ENCODE results near the gene SLC49A4.

The SLC49A4 gene

GRCh38 chr3:122800706-122801237 is 5.9 kb downstream of the SLC49A4 start:
- H3K4me1 ChIP-seq (ENCODE audit: control insufficient read depth in 1 of 2, insufficient read depth in 2 of 2, low read length in 2 of 2) = peaks cover 0 to 8% of the 10 kb centered on the region in 2 experiments
- no peak overlapping the region for H3K4me2 ChIP-seq (ENCODE audit: low read length)
- DNase-seq = no peak
- H2BK120ac ChIP-seq (ENCODE audit: insufficient read depth, low read length, poor library complexity) = no peak overlapping the region
- H2AFZ ChIP-seq (ENCODE audit: insufficient read depth, low read length, poor library complexity) = no peak overlapping the region
- H2BK5ac ChIP-seq (ENCODE audit: low read depth, low read length, poor library complexity) = no peak overlapping the region
- no peak overlapping the region for H4K8ac ChIP-seq (ENCODE audit: low read depth, low read length)
- no peak overlapping the region for H3K9ac ChIP-seq (ENCODE audit: low read length)
- no peak overlapping the region for H2BK12ac ChIP-seq (ENCODE audit: low read length)
- no peak overlapping the region for H3K18ac ChIP-seq (ENCODE audit: low read length)
- H3K27me3 ChIP-seq (ENCODE audit: insufficient read depth, low read length) = no peaks in the 10 kb centered on the region
- no peak overlapping the region for H4K12ac ChIP-seq (ENCODE audit: low read depth, low read length)
- no peak overlapping the region for H3K4me3 ChIP-seq (ENCODE audit: low read depth, low read length)
- no peaks in the 10 kb centered on the region for H3K36me3 ChIP-seq (ENCODE audit: control insufficient read depth in 1 of 2, insufficient read depth in 2 of 2, low read length in 2 of 2)
- H3K4ac ChIP-seq (ENCODE audit: low read depth, low read length) = no peak overlapping the region
- H3K79me2 ChIP-seq (ENCODE audit: control insufficient read depth, insufficient read depth, low read length, poor library complexity) = no peaks in the 10 kb centered on the region
- no peak overlapping the region for H2AK5ac ChIP-seq (ENCODE audit: low read length)
- no peaks in the 10 kb centered on the region for H3K79me1 ChIP-seq (ENCODE audit: low read length)
- H3K27ac ChIP-seq (ENCODE audit: low read depth, low read length) = no peak overlapping the region
- H3K23ac ChIP-seq (ENCODE audit: low read length) = no peak overlapping the region
- H4K91ac ChIP-seq (ENCODE audit: low read depth, low read length) = no peak overlapping the region
- no CpG with 5 or more reads among the region's 3 CpGs for WGBS (ENCODE audit: extremely low coverage, insufficient coverage, insufficient read length)
- peaks cover 1% of the 10 kb centered on the region for H3K9me3 ChIP-seq (ENCODE audit: insufficient read depth, low read depth, low read length)
- no peak overlapping the region for H3K14ac ChIP-seq (ENCODE audit: low read length)

- no peak overlapping the region for H3K4me2 ChIP-seq (ENCODE audit: low read length)
- no peak overlapping the region for H2BK120ac ChIP-seq (ENCODE audit: insufficient read depth, low read length, poor library complexity)
- no CpG with 5 or more reads among the region's 1 CpG for WGBS (ENCODE audit: extremely low coverage, insufficient coverage, insufficient read length)
- no peak overlapping the region for H4K12ac ChIP-seq (ENCODE audit: low read depth, low read length)
- H2AK5ac ChIP-seq (ENCODE audit: low read length) = no peak overlapping the region
- no peak overlapping the region for H2BK12ac ChIP-seq (ENCODE audit: low read length)
- no peak overlapping the region for H4K91ac ChIP-seq (ENCODE audit: low read depth, low read length)
- H3K79me1 ChIP-seq (ENCODE audit: low read length) = no peaks in the 10 kb centered on the region
- no peak overlapping the region for H2BK5ac ChIP-seq (ENCODE audit: low read depth, low read length, poor library complexity)
- DNase-seq = no peak
- H3K4me3 ChIP-seq (ENCODE audit: low read depth, low read length) = no peak overlapping the region
- no peaks in the 10 kb centered on the region for H3K27me3 ChIP-seq (ENCODE audit: insufficient read depth, low read length)
- no peak overlapping the region for H3K4ac ChIP-seq (ENCODE audit: low read depth, low read length)
- H4K8ac ChIP-seq (ENCODE audit: low read depth, low read length) = no peak overlapping the region
- peaks cover 0 to 8% of the 10 kb centered on the region in 2 experiments for H3K4me1 ChIP-seq (ENCODE audit: control insufficient read depth in 1 of 2, insufficient read depth in 2 of 2, low read length in 2 of 2)
- no peak overlapping the region for H3K27ac ChIP-seq (ENCODE audit: low read depth, low read length)
- no peaks in the 10 kb centered on the region for H3K9me3 ChIP-seq (ENCODE audit: insufficient read depth, low read depth, low read length)
- no peak overlapping the region for H3K18ac ChIP-seq (ENCODE audit: low read length)
- H2AFZ ChIP-seq (ENCODE audit: insufficient read depth, low read length, poor library complexity) = no peak overlapping the region
- no peak overlapping the region for H3K9ac ChIP-seq (ENCODE audit: low read length)
- H3K14ac ChIP-seq (ENCODE audit: low read length) = no peak overlapping the region
- no peak overlapping the region for H3K23ac ChIP-seq (ENCODE audit: low read length)
- H3K36me3 ChIP-seq (ENCODE audit: control insufficient read depth in 1 of 2, insufficient read depth in 2 of 2, low read length in 2 of 2) = no peaks in the 10 kb centered on the region
- no peaks in the 10 kb centered on the region for H3K79me2 ChIP-seq (ENCODE audit: control insufficient read depth, insufficient read depth, low read length, poor library complexity)
Observed at GRCh38 chr3:122802323-122802722, 7.5 kb downstream of the SLC49A4 start.

GRCh38 chr3:122803977-122804376 is 9.1 kb downstream of the SLC49A4 start:
- no peak overlapping the region for H3K4me2 ChIP-seq (ENCODE audit: low read length)
- no peak overlapping the region for H3K4me3 ChIP-seq (ENCODE audit: low read depth, low read length)
- no peak overlapping the region for H2AFZ ChIP-seq (ENCODE audit: insufficient read depth, low read length, poor library complexity)
- DNase-seq = no peak
- no peak overlapping the region for H3K4ac ChIP-seq (ENCODE audit: low read depth, low read length)
- no peak overlapping the region for H4K91ac ChIP-seq (ENCODE audit: low read depth, low read length)
- no peak overlapping the region for H4K12ac ChIP-seq (ENCODE audit: low read depth, low read length)
- no peak overlapping the region for H2BK5ac ChIP-seq (ENCODE audit: low read depth, low read length, poor library complexity)
- H2BK120ac ChIP-seq (ENCODE audit: insufficient read depth, low read length, poor library complexity) = no peak overlapping the region
- no peaks in the 10 kb centered on the region for H3K79me1 ChIP-seq (ENCODE audit: low read length)
- H2AK5ac ChIP-seq (ENCODE audit: low read length) = no peak overlapping the region
- H3K9me3 ChIP-seq (ENCODE audit: insufficient read depth, low read depth, low read length) = no peaks in the 10 kb centered on the region
- no peak overlapping the region for H2BK12ac ChIP-seq (ENCODE audit: low read length)
- H3K9ac ChIP-seq (ENCODE audit: low read length) = no peak overlapping the region
- H3K14ac ChIP-seq (ENCODE audit: low read length) = no peak overlapping the region
- no peak overlapping the region for H4K8ac ChIP-seq (ENCODE audit: low read depth, low read length)
- WGBS (ENCODE audit: extremely low coverage, insufficient coverage, insufficient read length) = no CpG with 5 or more reads among the region's 2 CpGs
- no peaks in the 10 kb centered on the region for H3K79me2 ChIP-seq (ENCODE audit: control insufficient read depth, insufficient read depth, low read length, poor library complexity)
- H3K27me3 ChIP-seq (ENCODE audit: insufficient read depth, low read length) = no peaks in the 10 kb centered on the region
- no peak overlapping the region for H3K23ac ChIP-seq (ENCODE audit: low read length)
- peaks cover 0 to 4% of the 10 kb centered on the region in 2 experiments for H3K4me1 ChIP-seq (ENCODE audit: control insufficient read depth in 1 of 2, insufficient read depth in 2 of 2, low read length in 2 of 2)
- peaks cover 0 to 2% of the 10 kb centered on the region in 2 experiments for H3K36me3 ChIP-seq (ENCODE audit: control insufficient read depth in 1 of 2, insufficient read depth in 2 of 2, low read length in 2 of 2)
- no peak overlapping the region for H3K18ac ChIP-seq (ENCODE audit: low read length)
- no peak overlapping the region for H3K27ac ChIP-seq (ENCODE audit: low read depth, low read length)

GRCh38 chr3:122810734-122811133 is 15.9 kb downstream of the SLC49A4 start:
- Histone ChIP-seq H4K8ac (ENCODE audit: low read depth, low read length) (no peak overlapping the region), H2BK12ac (ENCODE audit: low read length) (no peak overlapping the region), H3K4ac (ENCODE audit: low read depth, low read length) (no peak overlapping the region), H4K91ac (ENCODE audit: low read depth, low read length) (no peak overlapping the region), H2AFZ (ENCODE audit: insufficient read depth, low read length, poor library complexity) (no peak overlapping the region), H4K12ac (ENCODE audit: low read depth, low read length) (no peak overlapping the region), H3K27ac (ENCODE audit: low read depth, low read length) (no peak overlapping the region), H3K79me1 (ENCODE audit: low read length) (no peaks in the 10 kb centered on the region), H3K9me3 (ENCODE audit: insufficient read depth, low read depth, low read length) (no peaks in the 10 kb centered on the region), H3K9ac (ENCODE audit: low read length) (no peak overlapping the region), H3K18ac (ENCODE audit: low read length) (no peak overlapping the region), H3K4me1 (ENCODE audit: control insufficient read depth in 1 of 2, insufficient read depth in 2 of 2, low read length in 2 of 2) (no peaks in the 10 kb centered on the region), H3K14ac (ENCODE audit: low read length) (no peak overlapping the region), H3K4me2 (ENCODE audit: low read length) (no peak overlapping the region), H3K27me3 (ENCODE audit: insufficient read depth, low read length) (no peaks in the 10 kb centered on the region), H3K23ac (ENCODE audit: low read length) (no peak overlapping the region), H3K79me2 (ENCODE audit: control insufficient read depth, insufficient read depth, low read length, poor library complexity) (no peaks in the 10 kb centered on the region), H2BK5ac (ENCODE audit: low read depth, low read length, poor library complexity) (no peak overlapping the region), H2AK5ac (ENCODE audit: low read length) (no peak overlapping the region), H3K36me3 (ENCODE audit: control insufficient read depth in 1 of 2, insufficient read depth in 2 of 2, low read length in 2 of 2) (peaks cover 0 to 2% of the 10 kb centered on the region in 2 experiments), H3K4me3 (ENCODE audit: low read depth, low read length) (no peak overlapping the region), H2BK120ac (ENCODE audit: insufficient read depth, low read length, poor library complexity) (no peak overlapping the region)
- no peak for DNase-seq

All from trophoblast cell (in vitro differentiated cells and primary cell).